B cell (primary cell): Measurements from ENCODE around the gene BCAS4.

ENCODE experiments used
- CTCF ChIP-seq: fragments of 200-600 bp; IDR thresholded peaks from one replicate; pipeline ENCODE4 v1.8.0; 2022; ENCODE audit warnings: antibody characterized with exemption, mild to moderate bottlenecking
- EZH2 ChIP-seq: IDR thresholded peaks from 2 replicates; pipeline ENCODE4 v1.6.1; 2012; ENCODE audit warnings: borderline replicate concordance, low read depth, mild to moderate bottlenecking, moderate library complexity, low read length; ENCODE audit not compliant: insufficient read depth, poor library complexity, severe bottlenecking

GRCh38 chr20:50834599-50835005, 39.7 kb downstream of the BCAS4 start:
- no peak for TF ChIP-seq CTCF
- no peak for TF ChIP-seq EZH2
